ENCODE data around the gene BRCA2. TPM values are rescaled to one million over a fixed set of nuclear protein-coding genes. Genes with fewer than 3 reads are reported as not detected.

BRCA2 gene
- total and polyA plus RNA-seq, 2 experiments from 2014 or later: 28.6 to 38.7 TPM

GRCh38 chr13:32376642-32377415 lies 61.5 kb downstream of the BRCA2 start:
- no peak for ATAC-seq
- Mint-ChIP-seq H3K9me3 (peaks cover 16% of the 10 kb centered on the region), H3K36me3 (ENCODE audit: low read depth) (peaks cover 46% of the 10 kb centered on the region)

DNA sequence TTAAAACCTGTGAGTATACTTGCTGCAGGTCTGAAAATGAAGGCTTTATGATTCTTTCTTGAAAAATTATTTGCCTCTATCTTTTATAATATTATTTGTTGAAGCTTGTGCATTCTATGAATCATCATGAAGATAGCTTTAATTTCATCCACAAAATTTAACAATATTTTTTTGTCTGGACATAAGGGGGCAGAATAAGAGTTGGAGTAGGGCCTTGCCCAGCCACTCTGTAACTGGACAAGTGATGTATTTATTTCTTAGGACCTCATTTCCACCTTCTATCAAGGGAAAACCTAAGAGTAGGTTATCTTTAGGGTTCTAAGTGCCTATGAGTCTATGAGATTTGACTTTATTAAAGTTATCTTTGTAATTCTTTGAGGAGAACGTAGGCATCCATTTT lies 62.7 kb downstream of the BRCA2 start:
- ATAC-seq (no peak), DNase-seq (ENCODE audit: low spot score) (no peak)
- Mint-ChIP-seq H3K36me3 (ENCODE audit: low read depth) (peaks cover 34% of the 10 kb centered on the region), H3K9me3 (peaks cover 13% of the 10 kb centered on the region), H3K4me3 (no peak overlapping the region), H3K4me1 (no peaks in the 10 kb centered on the region), H3K27me3 (ENCODE audit: insufficient read depth, low read depth, poor library complexity) (peaks cover 7% of the 10 kb centered on the region), H3K27ac (no peak overlapping the region)
- H3F3A ChIP-seq (replicated peaks; ENCODE audit: low read depth): no peaks in the 10 kb centered on the region
- no peaks in the 10 kb centered on the region for H4K20me1 ChIP-seq (replicated peaks; ENCODE audit: insufficient read depth)
- H3K9me2 ChIP-seq (ENCODE audit: insufficient read depth): no peaks in the 10 kb centered on the region
- no peak overlapping the region for H3K4me3 ChIP-seq
- no peak overlapping the region for H3K4me2 ChIP-seq
- no peaks in the 10 kb centered on the region for H3K27me3 ChIP-seq (ENCODE audit: insufficient read depth)
- H2AFZ ChIP-seq: no peak overlapping the region
- no peak overlapping the region for H3K27ac ChIP-seq (ENCODE audit: low read depth)
- H3K4me1 ChIP-seq (ENCODE audit: insufficient read depth): no peaks in the 10 kb centered on the region
- peaks cover 14% of the 10 kb centered on the region for H3K36me3 ChIP-seq (ENCODE audit: insufficient read depth)
- no peaks in the 10 kb centered on the region for H3K79me2 ChIP-seq (replicated peaks; ENCODE audit: insufficient read depth)
- TF ChIP-seq ZNF114 (CRISPR knock-in tag; IDR thresholded peaks at IDR 0.05) (no peak), ZNF462 (CRISPR knock-in tag; IDR thresholded peaks at IDR 0.05) (no peak), EZH2phosphoT487 (IDR thresholded peaks at IDR 0.05; ENCODE audit: unreplicated experiment) (no peak), ZNF331 (CRISPR knock-in tag; IDR thresholded peaks at IDR 0.05; ENCODE audit: low read depth) (no peak), ETS1 (IDR thresholded peaks at IDR 0.05) (no peak)
- TF ChIP-seq, protein P1, sequence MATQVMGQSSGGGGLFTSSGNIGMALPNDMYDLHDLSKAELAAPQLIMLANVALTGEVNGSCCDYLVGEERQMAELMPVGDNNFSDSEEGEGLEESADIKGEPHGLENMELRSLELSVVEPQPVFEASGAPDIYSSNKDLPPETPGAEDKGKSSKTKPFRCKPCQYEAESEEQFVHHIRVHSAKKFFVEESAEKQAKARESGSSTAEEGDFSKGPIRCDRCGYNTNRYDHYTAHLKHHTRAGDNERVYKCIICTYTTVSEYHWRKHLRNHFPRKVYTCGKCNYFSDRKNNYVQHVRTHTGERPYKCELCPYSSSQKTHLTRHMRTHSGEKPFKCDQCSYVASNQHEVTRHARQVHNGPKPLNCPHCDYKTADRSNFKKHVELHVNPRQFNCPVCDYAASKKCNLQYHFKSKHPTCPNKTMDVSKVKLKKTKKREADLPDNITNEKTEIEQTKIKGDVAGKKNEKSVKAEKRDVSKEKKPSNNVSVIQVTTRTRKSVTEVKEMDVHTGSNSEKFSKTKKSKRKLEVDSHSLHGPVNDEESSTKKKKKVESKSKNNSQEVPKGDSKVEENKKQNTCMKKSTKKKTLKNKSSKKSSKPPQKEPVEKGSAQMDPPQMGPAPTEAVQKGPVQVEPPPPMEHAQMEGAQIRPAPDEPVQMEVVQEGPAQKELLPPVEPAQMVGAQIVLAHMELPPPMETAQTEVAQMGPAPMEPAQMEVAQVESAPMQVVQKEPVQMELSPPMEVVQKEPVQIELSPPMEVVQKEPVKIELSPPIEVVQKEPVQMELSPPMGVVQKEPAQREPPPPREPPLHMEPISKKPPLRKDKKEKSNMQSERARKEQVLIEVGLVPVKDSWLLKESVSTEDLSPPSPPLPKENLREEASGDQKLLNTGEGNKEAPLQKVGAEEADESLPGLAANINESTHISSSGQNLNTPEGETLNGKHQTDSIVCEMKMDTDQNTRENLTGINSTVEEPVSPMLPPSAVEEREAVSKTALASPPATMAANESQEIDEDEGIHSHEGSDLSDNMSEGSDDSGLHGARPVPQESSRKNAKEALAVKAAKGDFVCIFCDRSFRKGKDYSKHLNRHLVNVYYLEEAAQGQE (IDR thresholded peaks at IDR 0.05; ENCODE audit: unreplicated experiment): no peak

More at GRCh38 chr13:32376642-32377415, 61.5 kb downstream of the BRCA2 start:
- no peak overlapping the region for H3K27ac Mint-ChIP-seq
- Histone ChIP-seq H3K9me2 (ENCODE audit: insufficient read depth) (no peaks in the 10 kb centered on the region), H3F3A (replicated peaks; ENCODE audit: low read depth) (no peaks in the 10 kb centered on the region), H3K27me3 (ENCODE audit: insufficient read depth) (no peaks in the 10 kb centered on the region), H3K4me1 (ENCODE audit: insufficient read depth) (no peaks in the 10 kb centered on the region), H3K4me2 (no peak overlapping the region), H4K20me1 (replicated peaks; ENCODE audit: insufficient read depth) (no peaks in the 10 kb centered on the region), H3K79me2 (replicated peaks; ENCODE audit: insufficient read depth) (no peaks in the 10 kb centered on the region), H3K27ac (ENCODE audit: low read depth) (no peak overlapping the region), H3K4me3 (no peak overlapping the region), H2AFZ (no peak overlapping the region), H3K36me3 (ENCODE audit: insufficient read depth) (peaks cover 22% of the 10 kb centered on the region)
- H3K27me3 Mint-ChIP-seq (ENCODE audit: insufficient read depth, low read depth, poor library complexity): peaks cover 7% of the 10 kb centered on the region
- no peak for TF ChIP-seq ETS1 (IDR thresholded peaks at IDR 0.05)
- no peaks in the 10 kb centered on the region for H3K4me1 Mint-ChIP-seq
- no peak overlapping the region for H3K4me3 Mint-ChIP-seq
- no peak for DNase-seq (ENCODE audit: low spot score)
